Measurements from ENCODE around the gene C2CD2.
"Not testable (repeated sequence)": the region's sequence is repeated elsewhere in the genome, so short reads cannot be mapped to it uniquely, and the experiment has no call there.

Gene C2CD2

DNA sequence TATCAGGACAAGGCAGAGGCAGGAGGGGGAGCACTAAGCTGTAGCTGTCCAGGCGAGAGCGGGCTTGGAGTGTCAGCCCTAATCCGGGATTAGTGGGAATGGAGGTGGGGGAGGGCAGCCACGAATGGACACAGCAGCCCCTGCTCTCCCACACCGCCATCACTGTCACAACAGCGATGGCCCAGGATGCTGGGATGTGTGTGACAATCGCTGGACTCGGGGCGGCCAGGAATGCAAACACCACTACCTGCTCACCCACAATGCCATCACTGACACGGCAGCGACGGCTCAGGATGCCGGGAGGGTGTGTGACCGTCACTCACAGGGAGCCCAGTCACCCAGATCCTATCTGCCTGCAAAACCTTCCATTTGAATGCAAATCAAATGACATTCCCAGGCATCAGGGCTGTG, 2.9 kb downstream of the C2CD2 start:
- TF ChIP-seq TOX (CRISPR knock-in tag; IDR thresholded peaks at IDR 0.05; ENCODE audit: borderline replicate concordance), result no peak
- TF ChIP-seq ARNTL (CRISPR knock-in tag; IDR thresholded peaks at IDR 0.05; ENCODE audit: borderline replicate concordance, low read depth), result no peak
- no peak for TF ChIP-seq ZNF565 (CRISPR knock-in tag; conservative IDR thresholded peaks at IDR 0.05; ENCODE audit: low read depth)
- no peak for TF ChIP-seq OSR1 (CRISPR knock-in tag; IDR thresholded peaks at IDR 0.05)
- no peak for TF ChIP-seq ZFP30 (CRISPR knock-in tag; IDR thresholded peaks at IDR 0.05)
- TF ChIP-seq TCF4 (CRISPR knock-in tag; IDR thresholded peaks at IDR 0.05; ENCODE audit: borderline replicate concordance), result no peak
- TF ChIP-seq ISL1 (CRISPR knock-in tag; IDR thresholded peaks at IDR 0.05), result no peak
- TF ChIP-seq, protein P1, sequence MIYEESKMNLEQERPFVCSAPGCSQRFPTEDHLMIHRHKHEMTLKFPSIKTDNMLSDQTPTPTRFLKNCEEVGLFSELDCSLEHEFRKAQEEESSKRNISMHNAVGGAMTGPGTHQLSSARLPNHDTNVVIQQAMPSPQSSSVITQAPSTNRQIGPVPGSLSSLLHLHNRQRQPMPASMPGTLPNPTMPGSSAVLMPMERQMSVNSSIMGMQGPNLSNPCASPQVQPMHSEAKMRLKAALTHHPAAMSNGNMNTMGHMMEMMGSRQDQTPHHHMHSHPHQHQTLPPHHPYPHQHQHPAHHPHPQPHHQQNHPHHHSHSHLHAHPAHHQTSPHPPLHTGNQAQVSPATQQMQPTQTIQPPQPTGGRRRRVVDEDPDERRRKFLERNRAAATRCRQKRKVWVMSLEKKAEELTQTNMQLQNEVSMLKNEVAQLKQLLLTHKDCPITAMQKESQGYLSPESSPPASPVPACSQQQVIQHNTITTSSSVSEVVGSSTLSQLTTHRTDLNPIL (CRISPR knock-in tag; IDR thresholded peaks at IDR 0.05; ENCODE audit: low read depth), result no peak
- TF ChIP-seq, protein P2, sequence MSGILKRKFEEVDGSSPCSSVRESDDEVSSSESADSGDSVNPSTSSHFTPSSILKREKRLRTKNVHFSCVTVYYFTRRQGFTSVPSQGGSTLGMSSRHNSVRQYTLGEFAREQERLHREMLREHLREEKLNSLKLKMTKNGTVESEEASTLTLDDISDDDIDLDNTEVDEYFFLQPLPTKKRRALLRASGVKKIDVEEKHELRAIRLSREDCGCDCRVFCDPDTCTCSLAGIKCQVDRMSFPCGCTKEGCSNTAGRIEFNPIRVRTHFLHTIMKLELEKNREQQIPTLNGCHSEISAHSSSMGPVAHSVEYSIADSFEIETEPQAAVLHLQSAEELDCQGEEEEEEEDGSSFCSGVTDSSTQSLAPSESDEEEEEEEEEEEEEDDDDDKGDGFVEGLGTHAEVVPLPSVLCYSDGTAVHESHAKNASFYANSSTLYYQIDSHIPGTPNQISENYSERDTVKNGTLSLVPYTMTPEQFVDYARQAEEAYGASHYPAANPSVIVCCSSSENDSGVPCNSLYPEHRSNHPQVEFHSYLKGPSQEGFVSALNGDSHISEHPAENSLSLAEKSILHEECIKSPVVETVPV (CRISPR knock-in tag; IDR thresholded peaks at IDR 0.05), result no peak
- TF ChIP-seq, protein P3, sequence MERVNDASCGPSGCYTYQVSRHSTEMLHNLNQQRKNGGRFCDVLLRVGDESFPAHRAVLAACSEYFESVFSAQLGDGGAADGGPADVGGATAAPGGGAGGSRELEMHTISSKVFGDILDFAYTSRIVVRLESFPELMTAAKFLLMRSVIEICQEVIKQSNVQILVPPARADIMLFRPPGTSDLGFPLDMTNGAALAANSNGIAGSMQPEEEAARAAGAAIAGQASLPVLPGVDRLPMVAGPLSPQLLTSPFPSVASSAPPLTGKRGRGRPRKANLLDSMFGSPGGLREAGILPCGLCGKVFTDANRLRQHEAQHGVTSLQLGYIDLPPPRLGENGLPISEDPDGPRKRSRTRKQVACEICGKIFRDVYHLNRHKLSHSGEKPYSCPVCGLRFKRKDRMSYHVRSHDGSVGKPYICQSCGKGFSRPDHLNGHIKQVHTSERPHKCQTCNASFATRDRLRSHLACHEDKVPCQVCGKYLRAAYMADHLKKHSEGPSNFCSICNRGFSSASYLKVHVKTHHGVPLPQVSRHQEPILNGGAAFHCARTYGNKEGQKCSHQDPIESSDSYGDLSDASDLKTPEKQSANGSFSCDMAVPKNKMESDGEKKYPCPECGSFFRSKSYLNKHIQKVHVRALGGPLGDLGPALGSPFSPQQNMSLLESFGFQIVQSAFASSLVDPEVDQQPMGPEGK (CRISPR knock-in tag; IDR thresholded peaks at IDR 0.05; ENCODE audit: borderline replicate concordance), result no peak
- TF ChIP-seq ZFP3 (CRISPR knock-in tag; IDR thresholded peaks at IDR 0.05), result no peak
- no peak for TF ChIP-seq PPARA (CRISPR knock-in tag; IDR thresholded peaks at IDR 0.05; ENCODE audit: borderline replicate concordance)
- TF ChIP-seq SNAI2 (CRISPR knock-in tag; IDR thresholded peaks at IDR 0.05), result no peak
- TF ChIP-seq, protein P4, sequence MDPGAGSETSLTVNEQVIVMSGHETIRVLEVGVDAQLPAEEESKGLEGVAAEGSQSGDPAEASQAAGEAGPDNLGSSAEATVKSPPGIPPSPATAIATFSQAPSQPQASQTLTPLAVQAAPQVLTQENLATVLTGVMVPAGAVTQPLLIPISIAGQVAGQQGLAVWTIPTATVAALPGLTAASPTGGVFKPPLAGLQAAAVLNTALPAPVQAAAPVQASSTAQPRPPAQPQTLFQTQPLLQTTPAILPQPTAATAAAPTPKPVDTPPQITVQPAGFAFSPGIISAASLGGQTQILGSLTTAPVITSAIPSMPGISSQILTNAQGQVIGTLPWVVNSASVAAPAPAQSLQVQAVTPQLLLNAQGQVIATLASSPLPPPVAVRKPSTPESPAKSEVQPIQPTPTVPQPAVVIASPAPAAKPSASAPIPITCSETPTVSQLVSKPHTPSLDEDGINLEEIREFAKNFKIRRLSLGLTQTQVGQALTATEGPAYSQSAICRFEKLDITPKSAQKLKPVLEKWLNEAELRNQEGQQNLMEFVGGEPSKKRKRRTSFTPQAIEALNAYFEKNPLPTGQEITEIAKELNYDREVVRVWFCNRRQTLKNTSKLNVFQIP (CRISPR knock-in tag; IDR thresholded peaks at IDR 0.05; ENCODE audit: borderline replicate concordance, low read depth), result no peak
- TF ChIP-seq GLIS3 (CRISPR knock-in tag; IDR thresholded peaks at IDR 0.05), result no peak
- TF ChIP-seq ZNF70 (CRISPR knock-in tag; IDR thresholded peaks at IDR 0.05), result no peak
- TF ChIP-seq ZNF8 (CRISPR knock-in tag; IDR thresholded peaks at IDR 0.05), result no peak
- no peak for TF ChIP-seq ESRRG (CRISPR knock-in tag; IDR thresholded peaks at IDR 0.05)
- no peak for TF ChIP-seq RARB (CRISPR knock-in tag; IDR thresholded peaks at IDR 0.05)

DNA sequence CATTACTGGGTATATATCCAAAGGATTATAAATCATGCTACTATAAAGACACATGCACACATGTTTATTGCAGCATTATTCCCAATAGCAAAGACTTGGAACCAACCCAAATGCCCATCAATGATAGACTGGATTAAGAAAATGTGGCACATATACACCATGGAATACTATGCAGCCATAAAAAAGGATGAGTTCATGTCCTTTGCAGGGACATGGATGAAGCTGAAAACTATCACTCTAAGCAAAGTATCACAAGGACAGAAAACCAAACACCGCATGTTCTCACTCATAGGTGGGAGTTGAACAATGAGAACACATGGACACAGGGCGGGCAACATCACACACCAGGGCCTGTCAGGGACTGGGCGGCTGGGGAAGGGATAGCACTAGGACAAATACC, 4.2 kb downstream of the C2CD2 start:
- ATAC-seq, result not testable (repeated sequence)

More for the DNA sequence above, 2.9 kb downstream of the C2CD2 start:
- no peak for ATAC-seq

DNA sequence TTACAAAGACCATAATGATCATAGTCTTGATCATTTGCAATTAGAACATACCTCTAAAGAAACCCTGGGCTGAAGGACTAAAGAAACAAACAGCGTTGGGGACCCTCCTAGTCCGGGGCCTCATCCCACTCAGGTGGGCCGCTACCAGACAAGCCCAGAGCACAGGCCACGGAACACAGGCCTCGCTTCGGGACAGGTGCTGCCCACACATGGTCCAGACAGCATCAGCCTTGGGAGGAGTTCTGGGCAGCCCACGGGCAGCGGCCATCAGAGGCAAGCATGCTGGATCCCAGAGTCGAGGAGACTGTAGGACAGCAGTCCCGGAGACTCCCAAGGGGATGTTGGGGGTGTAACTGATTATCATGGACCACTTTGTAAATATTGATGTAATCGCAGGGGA, 4.9 kb downstream of the C2CD2 start:
- no peak for TF ChIP-seq RARB (CRISPR knock-in tag; IDR thresholded peaks at IDR 0.05)
- no peak for ATAC-seq

DNA sequence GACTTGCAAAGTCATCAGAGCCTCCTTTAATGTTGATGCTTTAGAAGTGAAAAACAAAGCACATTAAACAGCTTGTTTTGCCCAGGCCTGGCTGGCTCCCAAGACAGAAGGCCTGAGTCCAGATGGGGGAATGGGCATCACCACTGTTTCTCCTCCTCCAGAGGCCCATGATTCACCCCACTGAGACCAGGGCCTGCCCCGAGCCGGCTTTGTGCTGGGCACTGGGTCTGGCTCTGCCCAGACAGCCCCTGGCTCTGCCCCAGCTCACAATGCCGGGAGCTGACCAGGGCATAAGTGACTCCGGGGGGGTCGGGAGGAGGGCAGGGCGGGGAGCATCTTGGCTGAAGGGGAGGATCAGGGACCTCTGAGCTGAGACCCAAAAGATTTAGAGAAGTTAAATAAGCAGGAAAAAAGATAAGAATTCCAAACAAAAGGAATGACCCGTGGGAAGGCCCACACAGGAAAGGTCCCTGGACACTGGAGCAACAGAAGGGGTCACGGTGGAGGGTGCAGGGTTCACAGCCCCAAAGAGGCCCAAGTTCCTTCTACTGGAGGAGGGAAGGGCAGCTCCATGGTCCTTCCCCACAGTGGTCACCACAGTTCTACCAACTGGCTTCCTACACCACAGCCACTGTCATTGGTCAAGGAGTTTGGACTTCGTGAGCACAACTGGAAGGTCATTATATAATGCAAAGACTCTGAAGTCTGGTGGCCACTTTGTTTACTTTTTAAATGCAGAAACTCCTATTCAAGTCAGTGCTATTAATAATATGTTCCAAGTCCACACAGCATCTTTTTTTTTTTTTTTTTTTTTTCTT, 5.5 kb downstream of the C2CD2 start:
- peak; percentile 91 for ATAC-seq
- no peak for TF ChIP-seq PPARA (CRISPR knock-in tag; IDR thresholded peaks at IDR 0.05; ENCODE audit: borderline replicate concordance)
- TF ChIP-seq, protein P3 (CRISPR knock-in tag; IDR thresholded peaks at IDR 0.05; ENCODE audit: borderline replicate concordance), result no peak
- TF ChIP-seq OSR1 (CRISPR knock-in tag; IDR thresholded peaks at IDR 0.05), result no peak
- TF ChIP-seq SNAI2 (CRISPR knock-in tag; IDR thresholded peaks at IDR 0.05), result no peak
- TF ChIP-seq TOX (CRISPR knock-in tag; IDR thresholded peaks at IDR 0.05; ENCODE audit: borderline replicate concordance), result no peak
- TF ChIP-seq, protein P2 (CRISPR knock-in tag; IDR thresholded peaks at IDR 0.05), result no peak
- TF ChIP-seq TCF4 (CRISPR knock-in tag; IDR thresholded peaks at IDR 0.05; ENCODE audit: borderline replicate concordance), result no peak
- no peak for TF ChIP-seq ZFP30 (CRISPR knock-in tag; IDR thresholded peaks at IDR 0.05)

All from SK-N-SH treated with all-trans-retinoic acid at 6 μM for 48 hours (cell line).